Epithelial cell of prostate (primary cell): Measurements from ENCODE around the gene IFNGR2.

Source experiments
- DNase-seq: peaks from one replicate; pipeline ENCODE4 v3.0.0-alpha.2; 2011; ENCODE audit warnings: low read depth, low spot score
- H3K27ac ChIP-seq: fragments of 450-650 bp; 2 replicates; pipeline ENCODE4 v1.5.1; 2017; ENCODE audit warnings: mild to moderate bottlenecking

The IFNGR2 gene

GRCh38 chr21:33479679-33480480 is 76.7 kb downstream of the IFNGR2 start, which contains the start of gene TMEM50B:
Gene TMEM50B, minus strand, starts transcription at chr21:33479974. Its CDS starts 11,089 bp downstream, at chr21:33468885.
- H3K27ac ChIP-seq, result peak within 1 kb of the TSS; percentile 84
- peak; percentile 79 for DNase-seq

GRCh38 chr21:33480481-33481103 is 77.4 kb downstream of the IFNGR2 start:
- DNase-seq, result no peak
- H3K27ac ChIP-seq, result peak overlapping the region; percentile 84

GRCh38 chr21:33481314-33481943 is 78.2 kb downstream of the IFNGR2 start:
- no peak overlapping the region for H3K27ac ChIP-seq
- DNase-seq, result no peak
